AG10803 (cell line): ENCODE data around the gene ATP1B1.
"Not testable (repeated sequence)": the region's sequence is repeated elsewhere in the genome, so short reads cannot be mapped to it uniquely, and the experiment has no call there.

Source experiments
- DNase-seq: peaks from one replicate; pipeline ENCODE4 v3.0.0; 2010; ENCODE audit warnings: low read depth
- H3K4me3 ChIP-seq: 2 replicates; pipeline ENCODE4 v1.5.1; 2011; ENCODE audit warnings: mild to moderate bottlenecking, low read length, control low read depth
- TF ChIP-seq, protein P1 (sequence below): conservative IDR thresholded peaks from 2 replicates; pipeline ENCODE4 v1.5.1; 2011; ENCODE audit warnings: mild to moderate bottlenecking, low read length, control low read depth, inconsistent platforms

Gene ATP1B1

DNA sequence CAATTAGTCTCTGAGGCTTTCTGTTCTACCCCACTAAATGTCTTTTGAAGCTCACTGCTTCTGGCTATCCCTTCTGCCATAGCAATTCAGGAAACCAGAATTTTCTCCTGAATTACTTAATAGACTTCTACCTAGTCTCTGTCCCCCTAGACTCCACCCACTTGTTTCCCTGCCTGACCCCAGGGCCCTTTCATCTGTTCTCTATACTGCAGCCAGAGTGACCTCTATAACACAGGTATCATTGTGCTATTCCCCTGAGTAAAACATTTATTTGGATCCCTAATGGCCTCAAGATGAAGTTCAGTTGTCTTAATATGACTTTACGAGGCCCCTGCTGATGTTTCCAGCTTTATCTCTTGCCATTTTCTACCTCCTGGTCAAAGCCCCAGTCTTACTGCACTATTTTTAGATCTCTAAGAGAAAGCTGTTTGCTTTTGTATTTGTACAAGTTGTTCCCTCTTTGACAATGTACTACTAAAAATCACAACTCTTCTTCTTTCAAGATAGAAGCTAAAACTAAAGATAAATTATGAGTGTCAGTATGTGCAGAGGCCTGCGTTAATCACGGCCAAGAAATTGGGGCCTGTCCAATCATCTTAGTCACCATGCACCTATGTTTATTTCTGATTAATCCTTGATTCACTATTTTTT is 54.5 kb downstream of the ATP1B1 start:
- TF ChIP-seq, protein P1, sequence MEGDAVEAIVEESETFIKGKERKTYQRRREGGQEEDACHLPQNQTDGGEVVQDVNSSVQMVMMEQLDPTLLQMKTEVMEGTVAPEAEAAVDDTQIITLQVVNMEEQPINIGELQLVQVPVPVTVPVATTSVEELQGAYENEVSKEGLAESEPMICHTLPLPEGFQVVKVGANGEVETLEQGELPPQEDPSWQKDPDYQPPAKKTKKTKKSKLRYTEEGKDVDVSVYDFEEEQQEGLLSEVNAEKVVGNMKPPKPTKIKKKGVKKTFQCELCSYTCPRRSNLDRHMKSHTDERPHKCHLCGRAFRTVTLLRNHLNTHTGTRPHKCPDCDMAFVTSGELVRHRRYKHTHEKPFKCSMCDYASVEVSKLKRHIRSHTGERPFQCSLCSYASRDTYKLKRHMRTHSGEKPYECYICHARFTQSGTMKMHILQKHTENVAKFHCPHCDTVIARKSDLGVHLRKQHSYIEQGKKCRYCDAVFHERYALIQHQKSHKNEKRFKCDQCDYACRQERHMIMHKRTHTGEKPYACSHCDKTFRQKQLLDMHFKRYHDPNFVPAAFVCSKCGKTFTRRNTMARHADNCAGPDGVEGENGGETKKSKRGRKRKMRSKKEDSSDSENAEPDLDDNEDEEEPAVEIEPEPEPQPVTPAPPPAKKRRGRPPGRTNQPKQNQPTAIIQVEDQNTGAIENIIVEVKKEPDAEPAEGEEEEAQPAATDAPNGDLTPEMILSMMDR = no peak
- H3K4me3 ChIP-seq = no peak overlapping the region
- no peak for DNase-seq

DNA sequence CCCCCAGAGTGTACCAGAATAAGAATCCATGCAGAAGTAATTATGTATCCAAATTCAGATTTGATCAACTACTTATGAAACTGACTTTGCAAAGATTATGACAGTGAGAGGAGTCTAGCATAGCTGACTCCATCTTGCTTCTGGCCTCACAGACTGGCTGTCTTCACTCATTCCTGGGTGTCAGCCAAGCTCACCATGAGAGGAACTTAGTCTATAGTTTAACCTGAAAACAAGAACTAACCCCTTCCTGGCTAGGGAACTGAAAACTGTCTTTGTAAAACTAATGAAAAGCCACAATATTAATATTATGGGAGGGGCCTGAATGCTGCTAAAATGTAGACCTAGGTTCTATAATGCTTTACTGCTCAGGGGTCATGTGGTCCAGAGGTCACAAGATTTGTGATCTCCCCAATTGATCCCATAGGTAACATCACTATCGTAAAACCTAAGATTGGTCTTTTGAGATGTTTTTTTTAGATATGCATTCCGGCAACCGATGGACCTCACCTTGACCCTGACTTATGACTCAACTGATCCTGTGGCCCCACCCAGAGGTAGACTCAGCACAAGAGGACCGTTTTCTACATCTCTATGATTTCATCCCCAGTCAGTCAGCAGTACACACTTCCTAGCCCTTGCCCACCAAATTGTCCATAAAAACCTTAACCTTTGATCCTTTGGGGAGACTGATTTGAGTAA is 55.2 kb downstream of the ATP1B1 start:
- DNase-seq = no peak
- TF ChIP-seq, protein P1 = no peak

DNA sequence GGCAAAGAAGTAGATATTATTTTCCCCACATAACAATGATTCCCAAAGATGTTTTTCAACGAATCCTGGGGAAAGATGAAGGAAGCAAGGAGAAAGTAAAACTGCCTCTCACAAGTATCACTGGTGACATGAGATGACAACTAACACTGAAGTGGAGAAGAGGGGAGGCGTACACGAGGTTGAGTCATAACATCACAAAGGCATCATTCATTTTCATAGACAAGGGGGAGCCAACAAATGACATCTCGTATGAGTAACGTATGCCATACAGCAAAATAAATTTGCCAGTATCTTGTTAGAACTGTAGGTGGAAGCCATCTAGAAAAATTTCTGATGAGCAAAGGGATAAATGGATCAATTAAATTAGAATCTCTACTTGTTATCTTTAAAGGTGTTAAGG is 56.6 kb downstream of the ATP1B1 start:
- DNase-seq = no peak
- no peak overlapping the region for H3K4me3 ChIP-seq
- TF ChIP-seq, protein P1 = no peak

More for the DNA sequence above, 55.2 kb downstream of the ATP1B1 start:
- no peak overlapping the region for H3K4me3 ChIP-seq

DNA sequence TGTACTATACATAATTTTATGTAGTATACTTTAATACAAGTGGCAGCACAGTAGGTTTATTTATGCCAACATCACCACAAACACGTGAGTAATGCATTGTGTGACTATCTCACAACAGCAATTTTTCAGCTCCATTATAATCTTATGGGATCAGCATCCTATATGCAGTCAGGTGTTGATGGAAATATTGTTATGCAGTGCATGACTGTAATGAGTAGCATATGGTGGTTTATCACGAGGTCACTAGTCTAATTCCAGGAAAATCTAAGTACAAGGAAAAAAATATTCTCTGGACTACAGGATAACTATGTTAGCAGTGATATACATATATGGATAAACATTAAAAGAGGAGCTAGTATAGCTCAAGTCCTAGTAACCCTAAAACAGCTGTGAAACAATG is 69.0 kb downstream of the ATP1B1 start:
- TF ChIP-seq, protein P1 = no peak
- H3K4me3 ChIP-seq = no peak overlapping the region
- peak; percentile 15 for DNase-seq

DNA sequence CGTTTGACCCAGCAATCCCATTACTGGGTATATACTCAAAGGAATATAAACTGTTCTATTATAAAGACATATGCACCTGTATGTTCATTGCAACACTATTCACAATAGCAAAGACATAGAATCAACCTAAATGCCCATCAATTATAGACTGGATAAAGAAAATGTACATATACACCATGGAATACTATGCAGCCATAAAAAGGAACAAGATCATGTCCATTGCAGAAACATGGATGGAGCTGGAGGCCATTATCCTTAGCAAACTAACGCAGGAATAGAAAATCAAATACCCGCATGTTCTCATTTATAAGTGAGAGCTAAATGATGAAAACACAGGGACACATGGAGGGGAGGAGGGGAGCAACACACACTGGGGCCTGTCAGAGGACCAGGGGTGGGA is 72.9 kb downstream of the ATP1B1 start:
- not testable (repeated sequence) for H3K4me3 ChIP-seq

DNA sequence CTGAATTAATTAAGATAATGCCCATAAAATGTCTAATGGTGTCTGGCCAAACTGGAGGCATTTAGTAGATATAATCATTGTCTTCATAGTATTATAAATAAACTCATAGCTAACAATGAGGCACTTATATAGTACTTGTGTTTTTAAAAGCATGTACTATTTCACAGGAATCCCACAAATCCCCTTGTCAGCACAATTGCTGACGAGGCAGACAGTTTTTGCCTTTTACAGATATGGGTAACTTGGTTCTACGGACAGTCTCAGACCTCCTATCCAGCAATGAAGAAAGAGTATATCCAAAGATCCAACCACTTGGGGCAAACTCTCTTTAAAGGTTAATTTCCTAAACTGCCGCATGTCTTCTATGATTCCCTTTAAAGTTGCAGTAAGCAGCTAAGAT is 73.7 kb downstream of the ATP1B1 start:
- TF ChIP-seq, protein P1 = no peak
- H3K4me3 ChIP-seq = no peak overlapping the region
- DNase-seq = no peak

More for the DNA sequence above, 72.9 kb downstream of the ATP1B1 start:
- not testable (repeated sequence) for DNase-seq
